CD4-positive, CD25-positive, alpha-beta regulatory T cell (primary cell): ENCODE measurements around the gene PREX1. TPM values are rescaled to one million over a fixed set of nuclear protein-coding genes. Genes with fewer than 3 reads are reported as not detected.
"Not testable (repeated sequence)": the region's sequence is repeated elsewhere in the genome, so short reads cannot be mapped to it uniquely, and the experiment has no call there.

Experiments used
- ATAC-seq, 2 donors: fragments of 150-1000 bp; cut with Tn5 transposase; one replicate each; pipeline ENCODE4 v1.10.0; 2021; ENCODE audit warnings: low read depth in 2 of 2, moderate number of reproducible peaks in 2 of 2, moderate library complexity in 1 of 2
- DNase-seq, 3 donors: peaks; one replicate each; pipeline versions ENCODE4 v3.0.0 to v3.0.0-alpha.2; 2012 to 2022; ENCODE audit warnings: mixed read lengths in 1 of 3
- H3K27ac ChIP-seq: one replicate; pipeline ENCODE4 v1.7.0; 2013; ENCODE audit warnings: mild to moderate bottlenecking, low read length; ENCODE audit not compliant: insufficient read depth, poor library complexity, severe bottlenecking
- H3K27me3 ChIP-seq: one replicate; pipeline ENCODE4 v1.7.0; 2013; ENCODE audit warnings: low read length; ENCODE audit not compliant: control insufficient read depth, insufficient read depth
- H3K36me3 ChIP-seq: one replicate; pipeline ENCODE4 v1.7.0; 2013; ENCODE audit warnings: mild to moderate bottlenecking, low read length, moderate library complexity; ENCODE audit not compliant: control insufficient read depth, insufficient read depth
- H3K4me1 ChIP-seq: 2 replicates; pipeline ENCODE4 v1.7.0; 2013; ENCODE audit warnings: mild to moderate bottlenecking, low read length; ENCODE audit not compliant: insufficient read depth, control insufficient read depth, poor library complexity, severe bottlenecking
- H3K4me3 ChIP-seq: one replicate; pipeline ENCODE4 v1.7.0; 2013; ENCODE audit warnings: low read depth, mild to moderate bottlenecking, low read length, moderate library complexity
- H3K9me3 ChIP-seq, 2 experiments: 1 replicate in 1 of 2; 2 replicates in 1 of 2; pipeline ENCODE4 v1.7.0; 2013; ENCODE audit warnings: low read length in 2 of 2, mild to moderate bottlenecking in 1 of 2, moderate library complexity in 1 of 2; ENCODE audit not compliant: control insufficient read depth in 2 of 2
- H3K27ac Mint-ChIP-seq, 3 donors: one replicate each; pipeline ENCODE4 v1.8.0; 2020 to 2022; ENCODE audit warnings: mild to moderate bottlenecking in 3 of 3, mixed read lengths in 3 of 3, moderate library complexity in 2 of 3
- H3K27me3 Mint-ChIP-seq: one replicate; pipeline ENCODE4 v1.8.0; 2022; ENCODE audit warnings: mild to moderate bottlenecking, mixed read lengths
- H3K36me3 Mint-ChIP-seq: one replicate; pipeline ENCODE4 v1.8.0; 2020; ENCODE audit warnings: mixed read lengths
- H3K4me1 Mint-ChIP-seq, 4 donors: one replicate each; pipeline ENCODE4 v1.8.0; 2020 to 2022; ENCODE audit warnings: mixed read lengths in 4 of 4, mild to moderate bottlenecking in 1 of 4
- H3K4me3 Mint-ChIP-seq, 4 donors: one replicate each; pipeline ENCODE4 v1.8.0; 2020 to 2022; ENCODE audit warnings: mild to moderate bottlenecking in 4 of 4, mixed read lengths in 4 of 4, moderate library complexity in 3 of 4
- H3K9me3 Mint-ChIP-seq, 7 donors: one replicate each; pipeline ENCODE4 v1.8.0; 2020 to 2022; ENCODE audit warnings: mixed read lengths in 7 of 7, mild to moderate bottlenecking in 3 of 7, moderate library complexity in 2 of 7
- polyA plus RNA-seq, 4 donors: library from polyadenylated mRNA; unstranded; fragments of 300-500 nt; fragmentation: Illumina TruSeq; gene quantifications; one replicate each; pipeline ENCODE4 v1.2.3, GENCODE V29; 2021
- total RNA-seq: library from RNA; stranded (reverse); gene quantifications from one replicate; pipeline ENCODE4 v1.2.3, GENCODE V29; 2022

PREX1 gene
- total and polyA plus RNA-seq, 5 donors from 2014 or later, result 40.8 to 264 (median 57.0) TPM

DNA sequence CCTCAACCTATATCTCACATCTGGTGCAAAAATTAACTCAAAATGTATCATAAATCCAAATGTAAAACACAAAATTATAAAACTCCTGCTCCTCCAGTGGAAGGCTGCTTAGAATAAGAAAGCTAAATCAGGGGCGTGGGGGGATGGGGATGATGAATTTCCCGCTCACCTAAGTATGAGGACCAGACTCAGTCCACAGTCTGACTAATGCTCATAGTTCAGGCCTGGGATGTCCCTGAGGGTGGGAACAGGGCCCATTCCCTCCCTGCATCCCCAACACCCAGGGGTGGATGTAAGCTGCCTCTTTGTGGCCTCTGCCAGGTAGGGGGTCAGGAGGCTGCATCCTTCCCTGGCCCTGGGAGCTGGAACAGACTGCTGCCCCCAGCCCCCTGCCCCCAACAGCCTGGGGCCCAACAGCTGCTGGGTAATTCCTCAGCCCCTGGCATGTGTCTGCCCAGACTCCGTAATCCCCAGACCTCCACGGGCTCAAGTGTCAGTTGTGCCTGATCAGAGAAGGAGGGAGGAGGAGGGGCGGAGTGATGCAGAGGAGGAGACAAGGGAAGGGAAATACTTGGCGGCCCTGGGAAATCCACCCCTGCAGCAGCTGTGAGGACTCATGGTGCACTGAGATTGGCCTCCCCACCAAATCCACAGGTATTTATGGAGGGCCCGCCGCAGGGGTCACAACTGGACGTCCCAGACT, 224.5 kb downstream of the PREX1 start:
- no peak overlapping the region for H3K4me3 Mint-ChIP-seq
- H3K4me1 Mint-ChIP-seq, result no peaks in the 10 kb centered on the region
- Histone ChIP-seq H3K9me3 (no peaks in the 10 kb centered on the region), H3K27ac (no peak overlapping the region), H3K4me3 (no peak overlapping the region), H3K27me3 (no peaks in the 10 kb centered on the region), H3K4me1 (no peaks in the 10 kb centered on the region), H3K36me3 (no peaks in the 10 kb centered on the region)
- H3K27me3 Mint-ChIP-seq, result no peaks in the 10 kb centered on the region
- H3K36me3 Mint-ChIP-seq, result no peaks in the 10 kb centered on the region
- no peaks in the 10 kb centered on the region for H3K9me3 Mint-ChIP-seq
- no peak overlapping the region for H3K27ac Mint-ChIP-seq
- DNase-seq, result no peak
- no peak for ATAC-seq

DNA sequence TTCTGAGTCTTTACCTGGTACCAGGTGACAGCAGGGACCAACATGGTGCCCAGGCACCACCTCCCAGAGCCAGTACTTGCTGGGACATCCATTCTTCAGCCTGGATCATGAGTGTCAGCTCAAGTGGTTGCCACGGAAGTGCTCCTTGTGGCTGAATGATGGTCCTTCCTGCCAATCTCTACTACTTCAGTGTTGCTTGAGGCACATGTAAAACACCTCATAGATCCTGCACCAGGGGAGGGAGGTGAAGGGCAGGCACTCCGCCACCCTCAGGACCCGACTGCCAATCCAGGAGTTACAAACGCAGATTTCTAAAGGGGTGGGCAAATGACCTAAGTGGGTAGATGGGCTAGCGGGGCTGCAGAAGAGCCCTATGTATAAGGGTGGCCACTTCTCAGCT, 226.0 kb downstream of the PREX1 start:
- no peaks in the 10 kb centered on the region for H3K4me1 Mint-ChIP-seq
- no peak for ATAC-seq
- no peaks in the 10 kb centered on the region for H3K36me3 ChIP-seq
- no peaks in the 10 kb centered on the region for H3K4me1 ChIP-seq
- DNase-seq, result no peak
- no peak overlapping the region for H3K4me3 Mint-ChIP-seq
- H3K27me3 ChIP-seq, result no peaks in the 10 kb centered on the region
- no peaks in the 10 kb centered on the region for H3K9me3 ChIP-seq
- no peak overlapping the region for H3K4me3 ChIP-seq
- H3K9me3 Mint-ChIP-seq, result peaks cover 0 to under 1% (median 0%) of the 10 kb centered on the region in 7 donors
- no peak overlapping the region for H3K27ac Mint-ChIP-seq
- H3K27ac ChIP-seq, result no peak overlapping the region
- H3K27me3 Mint-ChIP-seq, result no peaks in the 10 kb centered on the region
- no peaks in the 10 kb centered on the region for H3K36me3 Mint-ChIP-seq

DNA sequence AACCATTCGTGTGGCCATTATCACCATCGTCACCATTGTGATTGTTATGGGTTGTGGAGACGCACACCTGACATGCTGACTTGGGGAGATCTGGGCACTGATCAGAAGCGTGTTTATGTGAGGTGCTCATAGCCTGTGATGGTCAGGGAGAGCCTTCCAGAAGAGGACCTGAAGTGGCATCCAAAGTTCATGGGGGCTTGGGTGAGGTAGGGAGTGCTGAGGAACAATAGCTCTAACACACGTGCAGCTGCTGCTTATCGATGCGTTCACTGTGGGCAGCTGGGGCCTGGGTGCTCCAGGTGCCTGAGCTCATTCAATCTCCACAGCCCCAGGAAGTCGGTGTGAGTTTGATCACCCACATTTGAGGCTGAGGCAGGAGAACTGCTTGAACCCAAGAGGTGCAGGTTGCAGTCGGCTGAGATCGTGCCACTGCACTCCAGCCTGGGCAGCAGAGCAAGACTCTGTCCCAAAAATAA, 227.3 kb downstream of the PREX1 start:
- H3K4me1 Mint-ChIP-seq, result no peaks in the 10 kb centered on the region
- Histone ChIP-seq H3K4me1 (no peaks in the 10 kb centered on the region), H3K4me3 (no peak overlapping the region), H3K36me3 (no peaks in the 10 kb centered on the region), H3K27ac (no peak overlapping the region), H3K9me3 (peaks cover 0 to 2% of the 10 kb centered on the region in 2 experiments), H3K27me3 (peaks cover 3% of the 10 kb centered on the region)
- H3K27me3 Mint-ChIP-seq, result no peaks in the 10 kb centered on the region
- peaks cover 0 to 4% (median 0%) of the 10 kb centered on the region in 7 donors for H3K9me3 Mint-ChIP-seq
- no peak overlapping the region for H3K27ac Mint-ChIP-seq
- H3K4me3 Mint-ChIP-seq, result no peak overlapping the region
- no peak for ATAC-seq
- no peak for DNase-seq
- H3K36me3 Mint-ChIP-seq, result no peaks in the 10 kb centered on the region

GRCh38 chr20:48599748-48600469, 227.9 kb downstream of the PREX1 start:
- Mint-ChIP-seq H3K9me3 (peaks cover 0 to 4% (median 0%) of the 10 kb centered on the region in 7 donors), H3K4me3 (no peak overlapping the region), H3K36me3 (no peaks in the 10 kb centered on the region), H3K27ac (no peak overlapping the region), H3K4me1 (no peaks in the 10 kb centered on the region), H3K27me3 (no peaks in the 10 kb centered on the region)
- H3K4me3 ChIP-seq, result no peak overlapping the region
- no peak overlapping the region for H3K27ac ChIP-seq
- H3K9me3 ChIP-seq, result peaks cover 0 to 2% of the 10 kb centered on the region in 2 experiments
- ATAC-seq (no peak), DNase-seq (no peak)
- H3K36me3 ChIP-seq, result no peaks in the 10 kb centered on the region
- no peaks in the 10 kb centered on the region for H3K4me1 ChIP-seq
- H3K27me3 ChIP-seq, result peaks cover 3% of the 10 kb centered on the region

DNA sequence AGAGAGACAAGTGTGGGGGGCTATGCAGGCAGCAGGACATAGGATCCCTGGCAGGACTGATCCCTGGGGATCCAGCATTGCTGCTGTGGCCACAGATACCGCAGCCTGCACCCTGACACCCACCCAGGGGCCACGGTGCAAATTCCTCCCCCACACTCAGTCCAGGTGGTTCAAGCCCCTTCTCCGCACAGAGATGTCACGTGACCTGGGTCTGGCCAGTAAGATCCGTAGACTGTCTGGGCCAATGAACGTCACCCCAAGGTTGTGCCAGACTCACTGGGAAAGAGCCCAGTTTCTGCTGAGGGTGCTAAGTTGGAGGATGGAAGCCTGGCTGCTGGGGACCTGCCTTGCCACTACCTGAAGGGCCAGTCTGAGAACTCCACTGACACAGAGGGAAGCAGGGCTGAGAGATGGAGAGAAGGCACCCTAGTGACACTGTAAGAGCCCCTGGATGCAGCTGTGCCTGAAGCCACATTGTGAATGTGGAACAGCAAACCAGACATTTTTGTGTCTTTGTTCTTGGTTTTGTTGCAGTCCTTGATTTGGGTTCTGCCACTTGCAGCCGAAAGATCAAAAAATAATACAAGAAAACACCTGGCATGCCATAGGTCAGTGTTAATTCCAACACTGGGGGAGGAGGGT, 228.6 kb downstream of the PREX1 start:
- no peak for DNase-seq
- Mint-ChIP-seq H3K27me3 (no peaks in the 10 kb centered on the region), H3K4me3 (no peak overlapping the region), H3K27ac (no peak overlapping the region), H3K36me3 (no peaks in the 10 kb centered on the region), H3K4me1 (no peaks in the 10 kb centered on the region), H3K9me3 (peaks cover 0 to 4% (median 0%) of the 10 kb centered on the region in 7 donors)
- Histone ChIP-seq H3K36me3 (no peaks in the 10 kb centered on the region), H3K27ac (no peak overlapping the region), H3K4me1 (no peaks in the 10 kb centered on the region), H3K4me3 (no peak overlapping the region), H3K9me3 (peaks cover 0 to 2% of the 10 kb centered on the region in 2 experiments), H3K27me3 (peaks cover 3% of the 10 kb centered on the region)
- no peak for ATAC-seq

DNA sequence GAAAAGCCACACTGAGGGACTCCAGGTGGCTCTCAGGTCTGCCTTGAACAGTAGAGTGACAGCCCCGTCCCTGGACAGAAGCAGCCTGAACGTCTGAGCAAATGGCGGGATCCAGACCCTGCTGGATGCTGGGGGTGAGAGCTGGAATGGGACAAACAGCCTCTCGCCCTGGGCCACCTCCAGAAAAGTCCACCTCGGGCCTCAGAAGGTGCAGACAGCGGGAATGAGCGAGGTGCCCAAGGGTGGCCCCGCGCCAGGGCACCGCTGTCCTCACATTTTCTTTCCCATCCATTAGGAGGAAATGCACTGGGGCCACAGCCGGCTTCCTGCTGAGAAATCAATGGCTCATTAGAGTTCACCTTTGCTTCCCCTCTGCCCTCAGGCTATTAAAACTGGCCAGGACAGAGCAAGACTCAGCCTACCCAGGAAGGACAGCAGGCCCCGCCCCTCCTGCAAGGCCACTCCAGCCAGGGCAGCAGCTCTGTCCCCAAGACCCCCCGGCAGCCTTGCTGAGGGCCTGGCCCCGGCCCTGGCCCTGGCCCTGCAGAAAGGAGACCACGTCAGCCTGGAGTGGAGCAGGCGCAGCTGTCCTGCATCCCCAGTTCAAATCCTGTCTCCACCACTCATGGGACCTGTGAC, 229.4 kb downstream of the PREX1 start:
- not testable (repeated sequence) for H3K4me3 Mint-ChIP-seq, H3K9me3 Mint-ChIP-seq, H3K36me3 ChIP-seq, H3K9me3 ChIP-seq, H3K4me3 ChIP-seq, H3K27me3 ChIP-seq, H3K36me3 Mint-ChIP-seq, DNase-seq, H3K27ac ChIP-seq, H3K27me3 Mint-ChIP-seq, H3K27ac Mint-ChIP-seq, H3K4me1 ChIP-seq, ATAC-seq, H3K4me1 Mint-ChIP-seq

GRCh38 chr20:48597521-48598302, 230.1 kb downstream of the PREX1 start:
- no peaks in the 10 kb centered on the region for H3K36me3 ChIP-seq
- H3K27ac ChIP-seq, result no peak overlapping the region
- Mint-ChIP-seq H3K4me1 (no peaks in the 10 kb centered on the region), H3K4me3 (no peak overlapping the region), H3K27me3 (no peaks in the 10 kb centered on the region), H3K36me3 (no peaks in the 10 kb centered on the region), H3K27ac (no peak overlapping the region), H3K9me3 (peaks cover 0 to 4% (median 0%) of the 10 kb centered on the region in 7 donors)
- peaks cover 3% of the 10 kb centered on the region for H3K27me3 ChIP-seq
- peaks cover 0 to 2% of the 10 kb centered on the region in 2 experiments for H3K9me3 ChIP-seq
- no peaks in the 10 kb centered on the region for H3K4me1 ChIP-seq
- no peak for ATAC-seq
- H3K4me3 ChIP-seq, result no peak overlapping the region
- DNase-seq, result no peak
